ENCODE measurements around the gene PPFIA4. TPM values are rescaled to one million over a fixed set of nuclear protein-coding genes. Genes with fewer than 3 reads are reported as not detected.

Gene PPFIA4
- total RNA-seq, 1 donor from 2014 or later, result 22.2 TPM

DNA sequence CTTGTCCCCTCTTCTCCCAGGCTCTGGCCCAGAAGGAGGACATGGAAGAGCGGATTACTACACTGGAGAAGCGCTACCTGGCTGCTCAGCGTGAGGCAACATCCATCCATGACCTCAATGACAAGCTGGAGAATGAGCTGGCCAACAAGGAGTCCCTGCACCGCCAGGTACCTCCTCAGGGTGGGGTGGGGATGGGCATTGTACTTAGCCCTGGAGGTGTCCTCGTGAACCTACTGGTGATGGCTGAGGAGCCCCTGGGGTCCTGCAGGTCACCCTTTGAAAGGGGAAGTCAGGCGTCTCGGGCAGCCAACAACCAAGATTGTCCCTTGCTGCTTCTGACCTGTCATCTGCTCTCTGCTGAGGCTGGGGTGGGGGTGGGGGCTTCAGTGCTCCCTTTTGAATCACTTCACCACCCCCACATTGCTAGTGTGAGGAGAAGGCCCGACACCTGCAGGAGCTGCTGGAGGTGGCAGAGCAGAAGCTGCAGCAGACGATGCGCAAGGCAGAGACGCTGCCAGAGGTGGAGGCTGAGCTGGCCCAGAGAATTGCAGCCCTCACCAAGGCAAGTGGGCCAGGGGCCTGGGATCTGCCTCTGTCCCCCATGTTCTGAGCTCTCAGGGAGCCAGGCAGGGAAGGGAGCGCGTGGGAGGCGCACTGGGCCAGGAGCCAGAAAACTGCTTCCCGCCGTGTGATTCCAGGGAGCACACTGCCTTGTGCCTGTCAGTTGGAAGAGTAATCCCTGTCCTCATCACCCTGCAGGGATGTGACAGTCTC lies 19.7 kb downstream of the PPFIA4 start:
- Histone ChIP-seq H3K4me1 (no peaks in the 10 kb centered on the region), H3K27ac (no peak overlapping the region), H3K4me3 (no peak overlapping the region), H3K36me3 (peaks cover 4 to 20% of the 10 kb centered on the region in 2 donors), H3K9me3 (no peaks in the 10 kb centered on the region), H3K27me3 (no peaks in the 10 kb centered on the region)
- intact Hi-C loops (cut with DNase I), result no loop called here
- TF ChIP-seq, protein P1, sequence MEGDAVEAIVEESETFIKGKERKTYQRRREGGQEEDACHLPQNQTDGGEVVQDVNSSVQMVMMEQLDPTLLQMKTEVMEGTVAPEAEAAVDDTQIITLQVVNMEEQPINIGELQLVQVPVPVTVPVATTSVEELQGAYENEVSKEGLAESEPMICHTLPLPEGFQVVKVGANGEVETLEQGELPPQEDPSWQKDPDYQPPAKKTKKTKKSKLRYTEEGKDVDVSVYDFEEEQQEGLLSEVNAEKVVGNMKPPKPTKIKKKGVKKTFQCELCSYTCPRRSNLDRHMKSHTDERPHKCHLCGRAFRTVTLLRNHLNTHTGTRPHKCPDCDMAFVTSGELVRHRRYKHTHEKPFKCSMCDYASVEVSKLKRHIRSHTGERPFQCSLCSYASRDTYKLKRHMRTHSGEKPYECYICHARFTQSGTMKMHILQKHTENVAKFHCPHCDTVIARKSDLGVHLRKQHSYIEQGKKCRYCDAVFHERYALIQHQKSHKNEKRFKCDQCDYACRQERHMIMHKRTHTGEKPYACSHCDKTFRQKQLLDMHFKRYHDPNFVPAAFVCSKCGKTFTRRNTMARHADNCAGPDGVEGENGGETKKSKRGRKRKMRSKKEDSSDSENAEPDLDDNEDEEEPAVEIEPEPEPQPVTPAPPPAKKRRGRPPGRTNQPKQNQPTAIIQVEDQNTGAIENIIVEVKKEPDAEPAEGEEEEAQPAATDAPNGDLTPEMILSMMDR (IDR thresholded peaks at IDR 0.05), result no peak
- no peak for DNase-seq (ENCODE audit: low spot score in 2 of 2)

DNA sequence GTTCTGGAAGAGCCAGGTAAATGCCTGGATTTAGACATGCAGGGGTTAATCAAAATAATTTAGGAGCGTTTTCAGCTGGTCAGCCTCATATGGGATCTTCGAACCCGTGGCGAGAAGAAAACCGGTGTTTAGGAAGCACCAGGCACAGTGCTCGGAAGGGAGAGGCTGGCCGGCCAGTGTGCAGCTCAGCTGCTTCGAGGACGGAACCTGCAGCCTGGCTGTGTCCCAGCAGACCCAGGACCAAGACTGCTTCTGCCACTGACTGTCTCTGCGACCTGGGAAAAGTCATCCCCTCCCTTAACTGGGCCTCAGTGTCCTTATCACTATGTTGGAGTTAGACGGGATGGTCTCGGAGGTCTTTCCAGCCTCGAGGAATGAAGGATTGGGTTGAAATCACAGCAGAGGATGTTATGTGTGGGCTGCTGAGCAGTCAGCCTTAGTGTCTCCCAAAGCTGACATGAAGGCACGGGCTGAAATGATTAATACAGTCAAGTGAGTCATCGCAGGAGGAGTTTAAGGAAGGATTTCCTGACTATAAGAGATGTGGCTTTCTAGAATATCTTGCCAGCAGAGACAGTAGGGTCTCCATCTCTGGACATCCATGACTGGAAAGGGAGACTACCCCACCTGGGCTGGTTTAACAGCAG lies 20.8 kb downstream of the PPFIA4 start:
- intact Hi-C loops (cut with DNase I), result no loop called here
- Histone ChIP-seq H3K36me3 (peaks cover 4 to 20% of the 10 kb centered on the region in 2 donors), H3K27me3 (no peaks in the 10 kb centered on the region), H3K27ac (no peak overlapping the region), H3K9me3 (no peaks in the 10 kb centered on the region), H3K4me3 (no peak overlapping the region), H3K4me1 (no peaks in the 10 kb centered on the region)
- TF ChIP-seq, protein P1 (IDR thresholded peaks at IDR 0.05), result no peak
- DNase-seq (ENCODE audit: low spot score in 2 of 2), result no peak

DNA sequence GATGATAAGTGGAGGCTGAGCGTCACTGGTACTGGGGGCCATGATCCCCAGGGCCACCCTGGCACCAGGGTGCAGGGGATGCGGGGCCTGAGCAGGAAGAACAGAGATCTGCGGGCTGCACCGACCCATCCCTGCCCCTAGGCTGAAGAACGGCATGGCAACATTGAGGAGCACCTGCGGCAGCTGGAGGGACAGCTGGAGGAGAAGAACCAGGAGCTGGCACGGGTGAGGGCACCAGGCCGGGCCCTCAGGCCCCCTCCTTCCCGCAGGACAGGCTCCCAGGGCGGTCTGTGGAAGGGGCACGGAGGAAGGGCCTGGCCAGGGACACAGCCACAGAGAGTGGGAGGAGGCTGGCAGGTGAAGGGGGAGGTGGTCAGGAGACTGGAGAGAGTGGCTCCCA lies 21.8 kb downstream of the PPFIA4 start:
- H3K9me3 ChIP-seq, result no peaks in the 10 kb centered on the region
- H3K27me3 ChIP-seq, result no peaks in the 10 kb centered on the region
- no peak for DNase-seq (ENCODE audit: low spot score in 2 of 2)
- TF ChIP-seq, protein P1 (IDR thresholded peaks at IDR 0.05), result no peak
- H3K36me3 ChIP-seq, result peaks cover 4 to 20% of the 10 kb centered on the region in 2 donors
- H3K4me3 ChIP-seq, result no peak overlapping the region
- intact Hi-C loops (cut with DNase I), result no loop called here
- H3K4me1 ChIP-seq, result no peaks in the 10 kb centered on the region
- no peak overlapping the region for H3K27ac ChIP-seq

DNA sequence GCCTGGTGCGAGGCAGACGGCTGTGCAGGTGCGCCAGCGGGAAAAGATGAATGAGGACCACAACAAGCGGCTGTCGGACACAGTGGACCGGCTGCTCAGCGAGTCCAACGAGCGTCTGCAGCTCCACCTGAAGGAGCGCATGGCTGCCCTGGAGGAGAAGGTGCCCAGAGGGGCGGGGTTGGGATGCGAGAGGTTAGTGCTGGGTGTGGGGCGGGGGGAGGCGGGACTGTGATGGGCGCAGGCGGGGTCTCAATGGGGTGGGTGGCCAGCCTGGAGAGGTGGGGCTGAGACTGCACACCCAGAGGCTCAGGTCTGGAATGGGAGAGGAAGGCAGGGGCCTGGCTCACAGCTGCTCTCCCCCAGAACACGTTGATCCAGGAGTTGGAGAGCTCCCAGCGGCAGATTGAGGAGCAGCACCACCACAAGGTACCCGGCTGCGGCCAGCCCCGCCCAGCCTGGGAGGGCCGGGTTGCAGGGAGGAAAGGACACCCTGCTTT lies 22.3 kb downstream of the PPFIA4 start:
- H3K27ac ChIP-seq, result no peak overlapping the region
- peaks cover 6 to 20% of the 10 kb centered on the region in 2 donors for H3K36me3 ChIP-seq
- H3K4me3 ChIP-seq, result no peak overlapping the region
- H3K9me3 ChIP-seq, result no peaks in the 10 kb centered on the region
- H3K27me3 ChIP-seq, result no peaks in the 10 kb centered on the region
- intact Hi-C loops (cut with DNase I), result no loop called here
- no peak for DNase-seq (ENCODE audit: low spot score in 2 of 2)
- TF ChIP-seq, protein P1 (IDR thresholded peaks at IDR 0.05), result no peak
- no peaks in the 10 kb centered on the region for H3K4me1 ChIP-seq

DNA sequence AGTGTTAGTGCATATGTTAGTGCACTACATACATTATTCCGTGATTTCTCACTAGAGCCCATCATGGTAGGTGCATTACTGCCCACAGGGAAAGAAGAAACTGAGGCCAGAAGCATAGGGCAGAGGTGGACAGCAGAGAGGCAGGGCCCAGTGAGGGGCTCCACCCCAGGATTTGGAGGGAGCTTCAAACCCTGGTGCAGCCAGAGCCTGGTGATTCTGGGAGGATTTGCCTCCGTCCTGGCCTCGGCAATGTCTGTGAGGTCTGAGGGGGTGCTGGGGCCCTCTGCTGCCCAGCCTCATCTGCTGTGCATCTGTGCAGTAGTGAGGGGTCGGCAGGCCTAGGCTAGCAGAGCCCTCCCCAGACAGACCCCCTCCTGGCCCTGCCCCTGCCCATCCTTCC lies 22.8 kb downstream of the PPFIA4 start:
- no peaks in the 10 kb centered on the region for H3K4me1 ChIP-seq
- TF ChIP-seq, protein P1 (IDR thresholded peaks at IDR 0.05), result no peak
- H3K4me3 ChIP-seq, result no peak overlapping the region
- H3K36me3 ChIP-seq, result peaks cover 6 to 20% of the 10 kb centered on the region in 2 donors
- intact Hi-C loops (cut with DNase I), result no loop called here
- no peak for DNase-seq (ENCODE audit: low spot score in 2 of 2)
- no peaks in the 10 kb centered on the region for H3K27me3 ChIP-seq
- no peaks in the 10 kb centered on the region for H3K9me3 ChIP-seq
- H3K27ac ChIP-seq, result no peak overlapping the region
